ENCODE data around the gene AIG1. TPM values are rescaled to one million over a fixed set of nuclear protein-coding genes. Genes with fewer than 3 reads are reported as not detected.

The AIG1 gene
- total and polyA plus RNA-seq, 2 of the 13 experiments (the other 11 are each of a cell fraction or from before 2014, with no cell fraction given) = 115 to 197 TPM

GRCh38 chr6:143128681-143129015 lies 68.0 kb downstream of the AIG1 start (continued):
- TF ChIP-seq CSRNP1 (CRISPR knock-in tag; IDR thresholded peaks at IDR 0.05) (no peak), ZNF672 (CRISPR knock-in tag; IDR thresholded peaks at IDR 0.05) (no peak), HNRNPUL1 (IDR thresholded peaks at IDR 0.05; ENCODE audit: low read depth, low read length) (no peak), HMGXB4 (CRISPR knock-in tag; IDR thresholded peaks at IDR 0.05; ENCODE audit: borderline replicate concordance in 1 of 2, low read depth in 1 of 2) (no peak), TRIM22 (IDR thresholded peaks at IDR 0.05) (no peak), KLF13 (CRISPR knock-in tag; IDR thresholded peaks at IDR 0.05) (no peak), ZBTB40 (IDR thresholded peaks at IDR 0.05) (no peak), ZBTB40 (CRISPR knock-in tag; IDR thresholded peaks at IDR 0.05) (no peak), SPEN (CRISPR knock-in tag; IDR thresholded peaks at IDR 0.05; ENCODE audit: low read depth) (no peak)

Data from HepG2 (cell line).